HepG2 (cell line): ENCODE data around the gene HIC1. TPM values are rescaled to one million over a fixed set of nuclear protein-coding genes. Genes with fewer than 3 reads are reported as not detected.
A peak's percentile ranks its signal among the peaks of the same experiment; 100 is the strongest.

Experiments
- CC2D1A ChIP-seq: sonication (generic); formaldehyde crosslinking; IDR thresholded peaks from 2 replicates; pipeline ENCODE4 v1.8.1; 2023; ENCODE audit warnings: mild to moderate bottlenecking, missing genetic modification reagents
- DR1 ChIP-seq: sonication (generic); formaldehyde crosslinking; IDR thresholded peaks from 2 replicates; pipeline ENCODE4 v1.8.0; 2021; ENCODE audit warnings: mild to moderate bottlenecking, missing genetic modification reagents, inconsistent platforms
- ELF1 ChIP-seq: sonication (generic); formaldehyde crosslinking; IDR thresholded peaks from 2 replicates; pipeline ENCODE4 v1.4.0; 2020; ENCODE audit warnings: missing genetic modification reagents
- FOXM1 ChIP-seq: sonication (generic); formaldehyde crosslinking; IDR thresholded peaks from 2 replicates; pipeline ENCODE4 v1.5.0; 2020; ENCODE audit warnings: missing genetic modification reagents
- GPN1 ChIP-seq: sonication (generic); formaldehyde crosslinking; IDR thresholded peaks from 2 replicates; pipeline ENCODE4 v1.5.1; 2020; ENCODE audit warnings: missing genetic modification reagents, borderline replicate concordance
- HMG20A ChIP-seq: IDR thresholded peaks from 2 replicates; pipeline ENCODE4 v1.6.1; 2016; ENCODE audit warnings: borderline replicate concordance
- POLR2AphosphoS2 ChIP-seq: IDR thresholded peaks from 2 replicates; pipeline ENCODE4 v1.6.1; 2011; ENCODE audit warnings: low read depth, low read length, improper control_type of control experiment
- RBM22 ChIP-seq: fragments of 200-400 bp; formaldehyde crosslinking; optimal IDR thresholded peaks from 2 replicates; pipeline ENCODE3; 2017; ENCODE audit warnings: mild to moderate bottlenecking, low read length, moderate library complexity
- REPIN1 ChIP-seq: sonication (generic); formaldehyde crosslinking; IDR thresholded peaks from 2 replicates; pipeline ENCODE4 v1.8.0; 2022; ENCODE audit warnings: missing genetic modification reagents, low read depth, mild to moderate bottlenecking, borderline replicate concordance
- SIN3A ChIP-seq: IDR thresholded peaks from 2 replicates; pipeline ENCODE4 v1.6.1; 2011; ENCODE audit warnings: low read depth, mild to moderate bottlenecking, control low read depth, low read length, borderline replicate concordance
- SNRNP70 ChIP-seq: fragments of 200-400 bp; formaldehyde crosslinking; IDR thresholded peaks from 2 replicates; pipeline ENCODE4 v1.6.1; 2017; ENCODE audit warnings: mild to moderate bottlenecking, low read depth, low read length, moderate library complexity
- SP1 ChIP-seq, 2 experiments: fragments of 450-650 bp in 1 of 2; sonication (generic) in 1 of 2; formaldehyde crosslinking in 1 of 2; IDR thresholded peaks; 2 replicates each; pipeline versions ENCODE4 v1.4.0 to v1.6.1; 2016 to 2020; ENCODE audit warnings: missing genetic modification reagents in 1 of 2
- STAT5B ChIP-seq: sonication (generic); formaldehyde crosslinking; IDR thresholded peaks from 2 replicates; pipeline ENCODE4 v1.4.0; 2020; ENCODE audit warnings: missing genetic modification reagents
- ZBTB38 ChIP-seq: sonication (generic); formaldehyde crosslinking; IDR thresholded peaks from 2 replicates; pipeline ENCODE4 v1.5.1; 2020; ENCODE audit warnings: mild to moderate bottlenecking, missing genetic modification reagents
- ZNF225 ChIP-seq: sonication (generic); formaldehyde crosslinking; IDR thresholded peaks from 2 replicates; pipeline ENCODE4 v1.4.0; 2020; ENCODE audit warnings: mild to moderate bottlenecking, missing genetic modification reagents
- ZNF83 ChIP-seq: sonication (generic); formaldehyde crosslinking; IDR thresholded peaks from 2 replicates; pipeline ENCODE4 v1.4.0; 2020; ENCODE audit warnings: missing genetic modification reagents, mild to moderate bottlenecking, borderline replicate concordance
- polyA plus RNA-seq, 8 experiments: library from polyadenylated mRNA; depleted of rRNA in 3 of 8; stranded (reverse) in 7 of 8; unstranded in 1 of 8; fragments of >200 nt; fragmentation: Illumina TruSeq in 4 of 8; extraction: Trizol in 4 of 8; gene quantifications; 2 replicates each; pipeline versions ENCODE4 v1.2.1 to v1.2.3, GENCODE V29; 2011 to 2016; ENCODE audit warnings: low read depth in 4 of 8, missing spikeins in 1 of 8, mixed read lengths in 1 of 8; ENCODE audit not compliant: insufficient read depth in 1 of 8
- total RNA-seq, 5 experiments: library from RNA; depleted of rRNA; stranded (reverse); fragments of >200 nt; fragmentation: Illumina TruSeq; extraction: Trizol; gene quantifications; 2 replicates each; pipeline ENCODE4 v1.2.3, GENCODE V29; 2016; ENCODE audit warnings: low read depth in 1 of 5
- TF ChIP-seq, protein P1 (sequence below): IDR thresholded peaks from 2 replicates; pipeline ENCODE4 v1.6.1; 2012; ENCODE audit warnings: inconsistent platforms
- TF ChIP-seq, protein P2 (sequence below): sonication (generic); formaldehyde crosslinking; IDR thresholded peaks from 2 replicates; pipeline ENCODE4 v1.4.0; 2020; ENCODE audit warnings: missing genetic modification reagents
- TF ChIP-seq, protein P3 (sequence below): sonication (generic); formaldehyde crosslinking; IDR thresholded peaks from 2 replicates; pipeline ENCODE4 v1.4.0; 2020; ENCODE audit warnings: mild to moderate bottlenecking, missing genetic modification reagents

HIC1 gene
- total and polyA plus RNA-seq, 2 of the 13 experiments (the other 11 are each of a cell fraction or from before 2014, with no cell fraction given) = 0.04 to 0.31 TPM

DNA sequence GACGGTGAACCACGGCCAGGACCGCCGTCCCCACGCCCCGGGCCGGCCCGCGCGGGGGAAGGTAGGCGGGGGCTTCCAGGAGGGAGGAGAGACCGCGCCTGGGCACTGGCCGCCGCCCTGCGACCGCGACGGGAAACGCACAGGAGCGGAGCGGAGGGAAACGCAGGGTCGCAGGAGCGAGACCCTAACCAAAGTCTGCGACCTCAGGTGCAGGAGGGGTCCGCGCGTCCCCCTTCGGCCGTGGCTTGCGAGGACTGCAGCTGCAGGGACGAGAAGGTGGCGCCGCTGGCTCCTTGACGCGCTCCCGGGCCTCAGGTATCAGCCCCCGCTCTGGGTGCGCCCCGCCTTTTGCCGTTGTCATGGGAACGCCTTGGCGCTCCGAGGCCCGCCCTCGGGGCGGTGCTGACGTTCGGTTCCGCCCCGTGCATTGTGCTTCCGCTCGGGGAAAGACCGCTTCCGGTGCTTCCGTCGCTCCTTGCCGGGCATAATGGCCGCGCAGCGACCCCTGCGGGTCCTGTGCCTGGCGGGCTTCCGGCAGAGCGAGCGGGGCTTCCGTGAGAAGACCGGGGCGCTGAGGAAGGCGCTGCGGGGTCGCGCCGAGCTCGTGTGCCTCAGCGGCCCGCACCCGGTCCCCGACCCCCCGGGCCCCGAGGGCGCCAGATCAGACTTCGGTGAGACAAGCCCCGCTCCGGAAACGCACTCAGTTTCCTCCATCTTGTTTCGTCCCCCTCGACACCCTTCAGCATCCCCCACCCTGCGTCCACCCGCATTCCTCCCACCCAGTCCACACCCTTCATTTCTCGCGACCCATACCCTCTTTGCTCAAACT is 13.1 kb upstream of the HIC1 start, which contains the start of gene OVCA2 (continued):
- TF ChIP-seq DR1 (CRISPR knock-in tag) (no peak; the same call in 1 of the 2 replicates), GPN1 (no peak; the same call in 1 of the 2 replicates), ZBTB38 (peak; percentile 75), ELF1 (CRISPR knock-in tag) (peak; percentile 95), ZNF225 (no peak), ZNF83 (CRISPR knock-in tag) (no peak), HMG20A (CRISPR knock-in tag) (no peak; the same call in 1 of the 2 replicates), RBM22 (peak; percentile 70), CC2D1A (CRISPR knock-in tag) (no peak), SIN3A (peak; percentile 77; the same call in 1 of the 2 replicates), SP1 (IDR thresholded peaks at IDR 0.05) (no peak), SP1 (CRISPR knock-in tag; IDR thresholded peaks at IDR 0.05) (peak; percentile 88), SNRNP70 (no peak), FOXM1 (no peak), POLR2AphosphoS2 (no peak), STAT5B (CRISPR knock-in tag) (no peak), REPIN1 (CRISPR knock-in tag) (no peak; the same call in 1 of the 2 replicates)
- TF ChIP-seq, protein P1, sequence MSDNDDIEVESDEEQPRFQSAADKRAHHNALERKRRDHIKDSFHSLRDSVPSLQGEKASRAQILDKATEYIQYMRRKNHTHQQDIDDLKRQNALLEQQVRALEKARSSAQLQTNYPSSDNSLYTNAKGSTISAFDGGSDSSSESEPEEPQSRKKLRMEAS = peak; percentile 36; the same call in 1 of the 2 replicates
- TF ChIP-seq, protein P2, sequence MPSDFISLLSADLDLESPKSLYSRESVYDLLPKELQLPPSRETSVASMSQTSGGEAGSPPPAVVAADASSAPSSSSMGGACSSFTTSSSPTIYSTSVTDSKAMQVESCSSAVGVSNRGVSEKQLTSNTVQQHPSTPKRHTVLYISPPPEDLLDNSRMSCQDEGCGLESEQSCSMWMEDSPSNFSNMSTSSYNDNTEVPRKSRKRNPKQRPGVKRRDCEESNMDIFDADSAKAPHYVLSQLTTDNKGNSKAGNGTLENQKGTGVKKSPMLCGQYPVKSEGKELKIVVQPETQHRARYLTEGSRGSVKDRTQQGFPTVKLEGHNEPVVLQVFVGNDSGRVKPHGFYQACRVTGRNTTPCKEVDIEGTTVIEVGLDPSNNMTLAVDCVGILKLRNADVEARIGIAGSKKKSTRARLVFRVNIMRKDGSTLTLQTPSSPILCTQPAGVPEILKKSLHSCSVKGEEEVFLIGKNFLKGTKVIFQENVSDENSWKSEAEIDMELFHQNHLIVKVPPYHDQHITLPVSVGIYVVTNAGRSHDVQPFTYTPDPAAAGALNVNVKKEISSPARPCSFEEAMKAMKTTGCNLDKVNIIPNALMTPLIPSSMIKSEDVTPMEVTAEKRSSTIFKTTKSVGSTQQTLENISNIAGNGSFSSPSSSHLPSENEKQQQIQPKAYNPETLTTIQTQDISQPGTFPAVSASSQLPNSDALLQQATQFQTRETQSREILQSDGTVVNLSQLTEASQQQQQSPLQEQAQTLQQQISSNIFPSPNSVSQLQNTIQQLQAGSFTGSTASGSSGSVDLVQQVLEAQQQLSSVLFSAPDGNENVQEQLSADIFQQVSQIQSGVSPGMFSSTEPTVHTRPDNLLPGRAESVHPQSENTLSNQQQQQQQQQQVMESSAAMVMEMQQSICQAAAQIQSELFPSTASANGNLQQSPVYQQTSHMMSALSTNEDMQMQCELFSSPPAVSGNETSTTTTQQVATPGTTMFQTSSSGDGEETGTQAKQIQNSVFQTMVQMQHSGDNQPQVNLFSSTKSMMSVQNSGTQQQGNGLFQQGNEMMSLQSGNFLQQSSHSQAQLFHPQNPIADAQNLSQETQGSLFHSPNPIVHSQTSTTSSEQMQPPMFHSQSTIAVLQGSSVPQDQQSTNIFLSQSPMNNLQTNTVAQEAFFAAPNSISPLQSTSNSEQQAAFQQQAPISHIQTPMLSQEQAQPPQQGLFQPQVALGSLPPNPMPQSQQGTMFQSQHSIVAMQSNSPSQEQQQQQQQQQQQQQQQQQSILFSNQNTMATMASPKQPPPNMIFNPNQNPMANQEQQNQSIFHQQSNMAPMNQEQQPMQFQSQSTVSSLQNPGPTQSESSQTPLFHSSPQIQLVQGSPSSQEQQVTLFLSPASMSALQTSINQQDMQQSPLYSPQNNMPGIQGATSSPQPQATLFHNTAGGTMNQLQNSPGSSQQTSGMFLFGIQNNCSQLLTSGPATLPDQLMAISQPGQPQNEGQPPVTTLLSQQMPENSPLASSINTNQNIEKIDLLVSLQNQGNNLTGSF (CRISPR knock-in tag) = no peak
- TF ChIP-seq, protein P3, sequence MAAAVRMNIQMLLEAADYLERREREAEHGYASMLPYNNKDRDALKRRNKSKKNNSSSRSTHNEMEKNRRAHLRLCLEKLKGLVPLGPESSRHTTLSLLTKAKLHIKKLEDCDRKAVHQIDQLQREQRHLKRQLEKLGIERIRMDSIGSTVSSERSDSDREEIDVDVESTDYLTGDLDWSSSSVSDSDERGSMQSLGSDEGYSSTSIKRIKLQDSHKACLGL (CRISPR knock-in tag) = peak; percentile 54
